Tongue (tissue), 2 donors: ENCODE measurements around the gene CBFB. TPM values are rescaled to one million over a fixed set of nuclear protein-coding genes. Genes with fewer than 3 reads are reported as not detected.
A peak's percentile ranks its signal among the peaks of the same experiment; 100 is the strongest.

Experiments used
- DNase-seq: peaks from one replicate; pipeline ENCODE4 v3.0.0-alpha.2; 2015
- total RNA-seq: library from RNA; depleted of rRNA; stranded (reverse); fragments of >200 nt; gene quantifications from one replicate; pipeline ENCODE4 v1.2.3, GENCODE V29; 2014

CBFB gene
- total RNA-seq, 1 donor from 2014 or later: 52.6 TPM

DNA sequence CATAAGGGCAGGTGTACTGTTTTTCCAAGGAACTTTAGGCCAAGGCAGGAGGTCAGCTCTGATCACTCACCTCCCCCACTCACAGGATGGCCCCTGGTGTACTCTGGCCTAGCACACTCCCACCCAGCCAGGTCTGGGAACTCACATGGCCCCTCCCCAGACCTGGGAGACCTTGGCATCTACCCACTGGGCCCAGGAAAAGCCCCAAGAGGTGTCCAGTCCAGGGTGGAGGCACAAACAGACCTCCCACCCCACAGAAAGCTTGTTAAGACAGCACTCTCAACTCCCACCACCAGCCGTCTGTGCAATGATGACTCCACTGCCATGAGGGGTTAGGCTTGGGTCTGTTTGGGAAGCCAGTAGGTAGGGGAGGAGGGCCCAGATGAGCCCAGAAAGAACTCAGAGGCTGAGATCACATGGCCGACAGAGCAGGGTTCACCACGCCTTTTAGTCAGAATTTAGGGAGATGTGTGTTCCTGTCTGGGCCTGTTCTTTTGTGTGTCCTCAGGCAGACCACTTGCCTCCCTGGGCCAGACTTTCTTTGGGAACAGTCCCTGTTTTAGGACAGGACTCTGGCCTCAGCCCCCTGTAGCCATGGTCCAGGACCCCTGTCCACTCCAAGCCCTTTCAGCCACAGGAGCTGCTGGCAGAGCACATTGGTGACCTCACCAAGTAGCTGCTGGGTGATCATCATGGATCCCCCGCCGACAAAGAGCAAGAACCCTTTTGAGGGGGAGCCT lies 12.1 kb upstream of the CBFB start:
- no peak for DNase-seq

DNA sequence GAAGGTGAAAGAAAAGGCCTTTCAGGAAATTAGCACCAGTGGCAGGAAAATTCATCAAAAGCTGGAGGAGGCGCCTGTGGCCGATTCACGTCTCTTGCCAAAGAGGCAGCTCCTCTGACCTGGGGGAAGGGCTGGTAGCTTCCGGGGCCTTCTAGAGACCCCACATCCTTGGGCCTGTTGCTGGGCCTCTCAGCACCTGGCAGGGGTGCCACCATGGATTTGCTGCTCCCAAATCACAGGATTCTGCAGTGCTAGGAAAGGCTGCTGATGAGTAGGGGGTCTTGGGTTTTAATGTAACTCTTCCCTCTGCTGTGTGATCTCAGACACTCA lies 11.6 kb upstream of the CBFB start:
- no peak for DNase-seq

DNA sequence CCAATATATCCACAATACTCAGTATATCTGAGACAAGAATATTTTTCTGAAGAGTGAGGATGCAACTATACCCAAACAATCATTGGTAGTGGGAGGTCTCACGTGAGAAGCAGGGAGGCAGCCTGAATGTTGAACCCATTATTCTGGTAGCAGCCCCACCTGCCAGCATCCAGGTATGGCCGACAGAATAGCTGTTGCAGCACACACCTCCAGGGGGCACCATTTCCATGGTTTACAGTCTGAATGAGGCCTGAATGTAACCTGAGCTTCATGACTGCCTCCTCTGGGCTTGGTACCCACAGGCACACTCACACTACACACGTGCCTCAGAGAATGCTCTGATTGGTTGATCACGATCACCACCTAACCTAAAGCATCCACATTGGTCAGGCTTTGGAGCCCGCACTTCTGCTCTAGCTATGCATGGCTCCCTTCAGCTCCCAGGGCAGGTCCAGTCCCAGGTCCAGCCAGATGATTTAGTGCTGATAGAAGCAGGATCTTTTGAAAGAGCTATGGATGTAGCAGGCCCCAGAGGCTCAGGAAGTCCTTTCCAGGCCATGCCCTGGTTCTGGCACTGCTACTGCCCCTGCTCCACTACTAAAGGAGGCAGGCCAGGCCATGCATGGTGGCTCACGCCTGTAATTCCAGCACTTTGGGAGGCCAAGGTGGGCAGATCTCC lies 11.0 kb upstream of the CBFB start:
- DNase-seq: peak; percentile 86

DNA sequence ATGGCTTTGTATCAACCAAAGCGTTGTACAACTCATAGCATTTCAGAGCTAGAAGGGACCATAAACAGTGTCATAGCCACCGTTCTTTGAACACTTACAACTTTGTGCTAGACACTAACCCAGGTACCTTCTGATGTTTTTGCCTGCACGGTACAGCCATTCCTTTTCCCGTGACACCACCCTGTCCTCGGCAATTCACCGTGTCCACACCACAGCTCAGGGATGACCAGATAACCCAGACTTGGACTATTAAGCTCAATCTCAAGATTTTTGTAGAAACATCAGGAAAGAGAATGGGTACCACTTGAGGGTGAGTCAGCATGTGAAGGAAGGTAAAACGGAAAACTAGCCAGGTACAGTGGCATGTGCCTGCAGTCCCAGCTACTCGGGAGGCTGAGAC lies 9.8 kb upstream of the CBFB start:
- no peak for DNase-seq

DNA sequence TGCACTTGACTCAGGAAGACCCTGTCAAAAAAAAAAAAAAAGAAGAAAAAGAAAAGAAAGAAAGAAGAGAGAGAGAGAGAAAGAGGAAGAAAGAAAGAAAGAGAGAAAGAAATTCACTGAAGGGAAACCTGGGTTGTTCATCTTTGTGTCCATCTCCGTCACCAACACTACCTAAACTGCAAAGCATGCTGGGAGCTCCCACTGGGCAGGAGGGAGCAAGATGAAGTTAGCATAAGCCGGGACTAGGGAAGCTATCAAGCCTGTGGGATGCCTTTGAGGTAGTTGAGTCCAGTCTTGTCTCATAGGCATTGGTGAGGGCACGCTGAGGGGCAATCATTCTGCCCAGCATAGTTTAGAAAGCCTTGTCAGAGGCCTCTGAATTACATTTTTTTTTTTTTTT lies 7.6 kb upstream of the CBFB start:
- no peak for DNase-seq

DNA sequence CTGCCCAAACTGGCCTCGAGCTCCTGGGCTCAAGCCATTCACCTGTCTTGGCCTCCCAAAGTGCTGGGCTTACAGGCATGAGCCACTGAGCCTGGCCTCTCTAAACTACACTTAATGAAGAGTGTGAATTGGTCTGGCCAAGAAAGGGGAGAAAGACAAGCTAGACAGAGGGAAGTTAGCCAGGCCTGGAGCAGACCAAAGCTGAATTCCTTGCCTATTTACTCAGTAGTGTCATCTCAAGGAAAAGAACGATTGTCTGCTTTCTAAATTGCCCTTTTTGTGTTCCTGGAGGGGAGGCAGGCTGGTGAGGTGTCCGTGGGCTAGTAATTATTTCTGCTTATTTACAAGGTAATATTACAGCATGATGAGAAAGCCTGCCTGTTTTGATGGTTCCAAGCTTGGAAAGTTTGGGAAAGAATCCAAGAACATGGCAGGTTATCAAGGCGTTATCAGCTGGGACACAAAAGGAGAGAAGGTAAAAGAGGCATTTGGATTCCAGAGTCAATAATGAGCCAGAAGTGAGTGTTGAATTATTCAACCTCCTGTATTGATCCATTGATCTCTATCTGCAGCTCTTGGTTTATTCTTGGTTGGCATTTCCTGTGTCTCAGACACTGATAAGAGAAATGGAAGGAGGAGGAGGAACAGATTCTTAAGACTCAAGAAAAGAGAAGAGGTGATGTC lies 6.3 kb upstream of the CBFB start:
- DNase-seq: no peak

DNA sequence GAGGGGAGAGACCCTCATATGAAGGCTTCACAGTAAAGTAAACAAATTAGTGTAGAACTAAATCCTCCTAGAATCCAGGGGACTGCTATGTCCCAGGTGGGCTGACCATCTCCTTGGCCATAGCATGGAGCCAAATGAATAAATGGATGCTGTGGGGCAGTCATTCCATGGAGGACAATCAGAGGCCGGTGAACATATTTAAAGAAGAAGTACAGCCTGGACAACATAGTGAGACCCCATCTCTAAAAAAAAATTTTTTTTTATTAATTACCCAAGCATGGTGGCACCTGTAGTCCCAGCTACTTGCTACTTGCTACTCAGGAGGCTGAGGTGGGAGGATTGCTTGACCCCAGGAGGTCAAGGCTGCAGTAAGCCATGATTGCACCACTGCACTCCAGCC lies 5.3 kb upstream of the CBFB start:
- no peak for DNase-seq

DNA sequence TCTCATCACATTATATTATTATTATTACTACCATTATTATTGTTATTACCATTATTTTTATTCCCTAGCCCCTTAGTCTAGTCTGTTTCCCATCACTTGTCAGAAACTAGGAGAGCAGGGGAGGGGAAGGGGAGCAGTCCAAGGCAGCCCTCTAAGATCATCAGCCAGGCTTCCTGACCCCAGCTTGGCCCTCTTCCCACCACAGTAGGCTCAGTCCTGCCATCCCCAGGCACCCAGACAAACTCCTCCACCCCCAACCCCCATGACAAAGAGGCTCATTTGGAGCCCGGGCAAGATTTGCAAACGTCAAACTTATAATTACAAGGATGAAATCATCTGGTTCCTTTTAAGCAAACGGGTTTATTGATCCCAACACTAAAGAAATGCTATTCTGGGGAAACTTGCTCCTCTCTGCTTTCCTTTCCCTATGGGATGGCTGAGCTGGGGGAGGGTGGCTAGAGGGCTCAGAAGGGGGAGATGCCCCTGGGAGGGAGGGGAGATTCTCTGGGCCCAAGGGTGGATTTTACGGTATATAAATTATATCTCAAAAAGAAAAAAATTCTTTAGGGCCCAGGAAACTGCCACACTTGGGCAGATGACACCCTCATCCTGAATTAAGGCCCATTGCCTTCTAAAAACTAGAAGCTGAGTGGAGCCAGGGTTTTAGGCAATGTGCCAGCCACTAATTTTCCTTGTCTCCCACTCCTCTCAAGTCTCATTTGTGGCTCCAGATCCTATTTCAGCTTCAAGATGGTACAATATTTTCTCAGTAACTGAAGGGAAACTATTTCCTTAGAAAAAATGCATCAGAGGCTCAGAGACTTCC lies 4.4 kb upstream of the CBFB start:
- DNase-seq: peak; percentile 49

DNA sequence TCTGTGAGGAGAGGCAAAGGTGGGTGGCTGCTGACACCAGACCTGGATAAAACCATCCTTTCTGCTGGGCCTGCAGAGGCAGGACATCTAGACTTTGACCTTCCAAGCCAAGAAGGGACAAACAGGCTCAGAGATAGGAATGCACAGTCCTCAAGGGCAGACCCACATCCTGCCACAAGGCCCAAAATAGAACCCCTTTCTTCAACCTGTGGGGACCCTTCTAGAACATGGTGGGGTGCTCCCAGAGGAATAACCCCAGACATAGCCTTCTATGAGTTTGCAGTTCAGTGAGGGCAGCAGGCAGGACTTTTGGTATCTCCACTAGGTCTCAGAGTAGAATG lies 3.8 kb upstream of the CBFB start:
- no peak for DNase-seq

DNA sequence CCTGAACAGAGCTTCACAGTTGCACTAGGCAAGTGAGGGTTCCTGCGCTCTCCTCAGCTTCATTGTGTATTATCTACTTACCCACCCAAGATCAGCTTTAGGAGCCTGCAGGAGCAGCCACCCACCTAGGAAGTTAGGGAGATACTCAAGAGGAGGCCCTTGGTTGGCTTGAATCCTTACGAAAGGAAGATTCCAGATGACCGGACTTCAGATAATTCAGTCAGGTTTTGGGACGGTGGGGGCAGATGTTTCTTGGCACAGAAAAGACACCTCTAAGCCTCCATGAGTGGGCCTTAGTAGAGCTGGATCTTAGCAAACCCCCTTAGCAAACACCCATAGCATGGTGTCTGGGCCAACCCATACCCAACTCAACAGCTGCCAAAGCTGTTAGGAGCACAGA lies 2.4 kb upstream of the CBFB start:
- no peak for DNase-seq

DNA sequence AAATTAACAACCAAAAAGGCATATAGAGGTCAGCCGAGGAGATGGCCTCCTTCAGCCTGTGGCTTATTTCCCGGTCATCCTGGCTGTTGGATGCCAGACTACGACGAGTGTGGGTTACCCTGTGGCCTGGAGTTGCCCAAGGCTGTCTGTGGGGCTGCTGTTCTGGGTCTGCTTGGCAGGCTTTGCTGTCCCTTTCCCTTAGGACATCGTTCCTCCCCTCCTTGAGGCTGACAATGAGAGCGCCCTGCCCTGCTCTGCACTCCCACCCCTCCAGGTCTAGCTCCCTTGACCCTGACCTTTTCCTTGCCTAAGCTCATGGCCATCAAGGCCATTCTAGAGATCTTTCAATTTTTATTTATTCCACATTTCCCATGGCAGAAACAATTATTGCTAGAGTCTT lies 1.9 kb upstream of the CBFB start:
- no peak for DNase-seq

DNA sequence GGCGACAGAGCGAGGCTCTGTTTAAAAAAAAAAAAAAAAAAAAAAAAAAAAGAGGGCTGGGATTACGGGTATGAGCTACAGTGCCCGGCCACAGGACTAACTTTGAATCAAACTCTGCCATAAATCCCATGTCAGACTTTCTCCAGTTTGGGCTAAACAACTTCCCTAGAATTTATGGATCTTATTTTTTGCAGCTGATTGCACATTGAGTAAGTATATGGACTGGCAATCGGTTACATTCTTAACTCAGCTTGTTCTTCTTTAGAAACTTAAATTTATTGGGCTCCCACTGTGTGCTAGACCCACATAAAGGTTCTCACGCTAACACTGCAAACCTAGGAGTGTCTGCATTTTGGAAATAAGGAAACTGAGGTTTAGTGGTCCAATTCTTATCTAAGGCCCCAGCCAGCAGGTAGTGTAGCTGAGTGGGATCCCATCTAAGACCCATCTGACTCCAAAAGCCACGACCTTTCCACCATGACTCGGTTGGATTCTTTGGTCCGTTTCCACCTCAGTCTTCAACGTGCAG lies 718 bp upstream of the CBFB start:
- no peak for DNase-seq

DNA sequence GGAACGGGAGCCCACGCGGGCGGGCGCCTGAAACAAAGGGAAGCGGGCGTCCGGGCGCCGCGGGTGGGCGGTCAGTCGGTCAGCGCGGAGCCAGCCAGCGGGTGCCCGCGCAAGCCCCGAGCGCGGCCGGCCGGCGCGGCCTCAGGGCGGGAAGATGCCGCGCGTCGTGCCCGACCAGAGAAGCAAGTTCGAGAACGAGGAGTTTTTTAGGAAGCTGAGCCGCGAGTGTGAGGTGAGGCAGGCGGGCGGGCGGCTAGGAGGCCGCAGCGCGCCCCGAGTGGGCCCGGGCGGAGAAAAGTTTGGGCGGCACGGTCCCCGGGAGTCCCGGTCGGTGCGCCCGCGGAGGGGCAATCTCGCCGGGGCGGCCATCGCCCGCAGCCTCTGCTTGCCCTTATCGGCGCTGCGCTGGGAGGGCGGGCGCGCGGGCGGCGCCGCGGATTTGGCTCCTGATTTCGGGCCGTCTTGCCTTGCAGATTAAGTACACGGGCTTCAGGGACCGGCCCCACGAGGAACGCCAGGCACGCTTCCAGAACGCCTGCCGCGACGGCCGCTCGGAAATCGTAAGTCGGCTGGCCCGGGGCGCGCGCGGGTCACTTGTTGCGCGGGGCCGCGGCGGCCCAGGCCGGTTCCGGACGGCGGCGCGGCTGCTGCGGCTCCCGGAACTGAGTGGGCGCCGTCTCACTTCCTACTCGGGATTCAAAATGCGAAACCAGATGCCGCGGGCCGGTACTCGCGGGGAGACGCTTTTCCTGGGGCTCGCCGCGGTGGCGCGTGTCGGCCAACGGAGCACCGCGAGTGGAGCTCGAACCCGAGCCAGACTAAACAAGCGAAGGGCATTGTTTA lies 526 bp downstream of the CBFB start:
- DNase-seq: peak; percentile 67

DNA sequence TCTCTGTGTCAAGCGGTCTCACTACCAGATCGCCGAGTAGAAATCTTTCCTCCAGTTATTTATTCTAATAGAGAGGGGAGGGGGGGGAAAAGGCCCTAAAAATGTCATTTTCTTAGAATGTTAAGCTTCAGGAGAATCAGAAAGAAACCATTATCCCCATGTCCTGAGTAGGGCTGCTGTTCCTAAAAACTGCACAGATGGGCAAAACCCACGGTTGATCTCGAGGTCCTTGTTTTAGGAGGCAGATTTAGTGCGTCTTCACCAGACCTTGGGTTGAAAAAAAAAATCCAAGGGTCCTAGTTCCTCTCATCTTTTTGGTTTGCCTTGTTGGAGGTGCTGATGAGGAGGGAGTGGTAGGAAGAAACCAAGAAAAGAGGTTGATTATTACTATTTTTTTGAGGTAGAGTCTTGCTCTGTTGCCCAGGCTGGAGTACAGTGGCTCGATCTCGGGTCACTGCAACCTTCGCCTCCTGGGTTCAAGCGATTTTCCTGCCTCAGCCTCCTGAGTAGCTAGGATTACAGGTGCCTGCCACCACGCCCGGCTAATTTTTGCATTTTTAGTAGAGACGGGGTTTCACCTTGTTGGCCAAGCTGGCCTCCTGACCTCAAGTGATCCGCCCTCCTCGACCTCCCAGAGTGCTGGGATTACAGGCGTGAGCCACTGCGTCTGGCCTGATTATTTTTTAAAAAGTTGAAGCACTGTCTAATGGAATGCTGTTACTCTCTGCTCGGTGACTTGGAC lies 1.4 kb downstream of the CBFB start:
- DNase-seq: no peak

DNA sequence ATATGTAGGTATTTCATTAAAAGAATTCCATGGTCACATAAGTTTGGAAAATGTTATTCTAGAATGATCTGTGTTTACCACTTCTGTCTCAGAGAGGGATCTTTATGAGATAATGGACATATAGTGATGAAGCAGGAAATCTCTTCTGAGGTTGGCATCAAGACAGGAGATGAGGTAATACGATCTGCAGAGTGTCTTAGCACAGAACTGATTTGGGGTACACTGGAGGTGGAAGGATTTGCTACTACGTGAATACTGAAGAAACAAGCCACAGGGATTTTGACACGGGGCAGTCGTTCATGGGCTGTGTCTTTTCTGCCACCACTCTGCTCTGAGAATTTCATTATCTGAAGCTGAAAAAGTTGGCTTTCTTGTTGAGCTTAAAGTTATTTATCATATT lies 5.5 kb downstream of the CBFB start:
- peak; percentile 41 for DNase-seq

DNA sequence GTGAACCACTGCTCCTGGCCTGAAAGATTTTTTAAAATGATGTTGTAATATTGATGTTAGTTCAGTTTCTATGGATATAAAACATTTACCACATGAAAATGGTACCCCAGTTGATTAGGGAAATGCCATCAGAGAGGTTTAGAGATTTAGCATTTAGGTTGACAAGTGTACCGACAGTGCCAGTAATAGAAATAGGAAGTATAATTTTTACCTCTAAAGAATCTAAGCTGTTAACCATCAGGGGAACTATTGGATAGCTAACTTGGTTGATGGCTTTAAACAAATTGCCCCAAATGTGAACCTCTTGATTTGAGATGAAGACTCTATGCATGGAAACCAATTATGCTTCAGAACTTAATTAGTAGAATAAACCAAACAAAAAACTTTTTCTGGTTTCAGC lies 6.4 kb downstream of the CBFB start:
- no peak for DNase-seq

DNA sequence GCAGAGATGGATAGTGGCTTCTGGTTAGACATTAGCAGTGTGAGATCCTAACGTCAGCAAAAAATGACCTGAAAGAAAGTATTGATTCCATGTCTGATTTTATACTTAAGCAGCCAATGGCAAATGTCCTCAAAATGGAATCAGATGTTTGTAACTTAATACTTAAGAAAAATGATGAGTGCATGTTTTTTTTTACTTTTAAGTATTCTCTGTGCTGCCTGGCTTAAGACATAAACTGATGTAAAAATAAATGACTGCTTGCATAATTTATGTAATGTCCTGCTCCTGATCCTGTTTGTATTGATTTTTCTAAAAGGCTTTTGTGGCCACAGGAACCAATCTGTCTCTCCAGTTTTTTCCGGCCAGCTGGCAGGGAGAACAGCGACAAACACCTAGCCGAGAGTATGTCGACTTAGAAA lies 7.4 kb downstream of the CBFB start:
- DNase-seq: no peak

DNA sequence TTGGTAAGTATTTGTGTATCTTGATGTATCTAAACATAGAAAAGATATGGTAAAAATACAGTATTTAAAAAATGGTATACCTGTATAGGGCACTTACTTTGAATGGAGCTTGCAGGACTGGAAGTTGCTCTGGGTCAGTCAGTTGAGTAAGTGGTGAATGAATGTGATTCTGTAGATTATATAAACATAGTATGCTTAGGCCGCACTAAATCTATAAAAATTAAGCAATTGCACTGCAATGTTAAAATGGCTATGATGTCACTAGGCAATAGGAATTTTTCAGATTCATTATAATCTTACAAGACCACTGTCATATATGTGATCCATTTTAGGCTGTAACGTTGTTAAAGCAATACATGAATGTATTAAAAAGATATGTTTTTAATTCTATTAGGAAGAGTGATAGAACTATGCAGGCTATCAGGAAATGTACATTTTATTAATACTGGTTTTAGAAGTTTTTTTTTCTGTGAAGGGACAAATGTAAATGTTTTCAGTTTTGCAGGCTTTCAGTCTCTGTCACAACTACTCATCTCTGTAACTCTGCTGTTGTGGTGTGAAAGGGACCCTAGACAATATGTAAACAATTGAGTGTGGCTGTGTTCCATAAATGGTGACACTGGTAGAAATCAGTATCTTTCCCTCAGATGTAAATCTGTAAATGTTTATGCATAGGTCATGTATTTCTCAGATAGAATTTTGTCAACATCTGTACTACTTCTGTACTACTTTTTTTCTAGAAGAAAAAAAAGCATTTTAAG lies 10.5 kb downstream of the CBFB start:
- no peak for DNase-seq

DNA sequence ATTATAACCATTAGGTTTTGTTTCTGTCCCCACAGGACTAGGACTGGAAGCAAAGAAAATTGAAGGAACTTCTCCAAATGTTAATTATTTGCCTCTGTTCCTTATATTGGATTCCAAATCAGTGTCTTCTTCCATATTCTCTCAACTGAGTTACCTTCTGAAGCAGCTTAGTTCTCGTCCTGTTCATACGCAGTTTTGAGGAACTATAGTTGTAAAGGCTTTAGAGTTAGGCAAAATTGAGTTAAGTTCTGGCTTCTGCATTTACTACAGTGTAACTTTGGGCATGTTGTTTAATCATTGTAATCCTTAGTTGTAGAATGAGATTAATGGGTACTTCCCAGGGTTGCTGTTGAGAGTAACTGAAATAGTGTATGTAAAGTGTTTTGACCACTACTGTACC lies 11.2 kb downstream of the CBFB start:
- no peak for DNase-seq

DNA sequence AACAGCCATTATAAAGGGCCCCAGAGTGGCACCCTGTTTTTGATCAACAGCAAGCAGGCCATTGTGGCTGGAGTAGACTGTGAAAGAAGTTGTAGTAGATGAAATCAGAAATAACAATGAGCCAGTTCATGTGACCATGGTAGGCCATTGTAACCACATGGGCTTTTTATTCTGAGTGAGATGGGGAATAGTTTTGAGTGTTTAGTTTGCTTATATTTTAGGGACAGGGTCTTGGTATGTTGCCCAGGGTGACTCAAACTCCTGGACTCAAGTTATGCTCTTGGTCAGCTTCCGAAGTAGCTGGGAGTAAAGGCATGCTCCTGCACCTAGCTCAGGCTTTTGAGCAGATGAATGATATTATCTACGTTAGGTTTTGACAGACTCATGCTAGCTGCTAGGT lies 12.0 kb downstream of the CBFB start:
- no peak for DNase-seq
